Non-pigmented ciliary epithelial cell (primary cell): ENCODE results near the gene CCL21.
"Not testable (repeated sequence)": the region's sequence is repeated elsewhere in the genome, so short reads cannot be mapped to it uniquely, and the experiment has no call there.

Experiments used
- DNase-seq: peaks from one replicate; pipeline ENCODE4 v3.0.0-alpha.2; 2010; ENCODE audit warnings: low read depth

The CCL21 gene, protein sequence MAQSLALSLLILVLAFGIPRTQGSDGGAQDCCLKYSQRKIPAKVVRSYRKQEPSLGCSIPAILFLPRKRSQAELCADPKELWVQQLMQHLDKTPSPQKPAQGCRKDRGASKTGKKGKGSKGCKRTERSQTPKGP

DNA sequence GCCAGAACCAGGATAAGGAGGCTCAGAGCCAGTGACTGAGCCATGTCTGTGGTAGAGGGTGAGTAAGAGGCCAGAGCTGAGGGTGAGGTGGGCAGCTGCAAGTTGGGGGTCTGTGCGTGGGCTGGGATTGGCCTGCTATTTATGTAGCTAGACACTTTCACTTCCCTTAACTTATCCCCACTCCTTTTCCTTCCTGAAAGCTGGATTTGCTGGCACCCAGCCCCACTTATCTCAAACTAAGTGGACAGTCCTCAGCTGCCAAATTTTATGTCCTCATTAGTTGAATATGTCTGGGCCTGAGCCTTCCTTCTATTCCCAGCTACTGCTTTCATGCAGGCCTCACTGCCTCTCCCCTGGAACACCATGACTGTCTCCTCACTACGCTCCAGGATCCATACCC is at the start of gene CCL21:
CCL21 (minus strand) TSS at position 114 of the 400 bp plus-strand sequence; CDS start at position 44, 70 bp downstream.
- no peak for DNase-seq

DNA sequence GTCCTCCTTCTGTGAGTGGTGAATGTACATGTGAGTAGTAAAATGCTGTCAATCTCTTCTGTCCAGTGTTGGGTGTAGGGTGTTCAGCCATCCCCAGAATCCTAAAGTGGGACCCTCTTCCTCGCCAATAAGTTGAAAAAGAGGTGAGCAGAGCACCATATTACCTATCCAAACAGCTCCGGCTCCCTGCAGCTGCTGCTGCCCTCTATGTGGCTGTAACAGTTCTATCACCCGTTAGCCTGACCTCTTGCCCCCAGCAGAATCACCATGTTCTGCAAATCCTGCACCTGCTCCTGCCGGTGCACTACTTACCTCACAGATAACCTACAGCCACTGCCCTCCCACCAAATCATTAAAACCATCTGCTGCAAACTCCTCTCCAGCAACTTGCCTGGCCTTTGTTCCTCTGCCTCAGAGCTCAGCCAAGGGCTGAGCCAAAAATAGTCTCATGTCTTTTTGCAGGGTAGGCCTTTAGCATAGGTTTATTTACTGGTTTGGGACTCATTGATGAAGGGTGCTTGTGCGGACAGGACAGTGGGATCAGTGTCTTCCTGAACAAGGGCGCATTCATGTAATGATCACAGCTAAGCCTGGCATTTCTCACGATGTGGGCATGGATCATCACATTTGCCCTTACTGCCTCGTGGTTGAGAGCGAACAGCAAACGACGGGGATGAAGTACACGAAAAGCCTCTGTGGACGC is 49.6 kb upstream of the CCL21 start:
- no peak for DNase-seq

GRCh38 chr9:34750320-34750719 is 40.4 kb upstream of the CCL21 start:
- DNase-seq = not testable (repeated sequence)

- DNase-seq = no peak
Observed at GRCh38 chr9:34746526-34746925, 36.6 kb upstream of the CCL21 start.

- DNase-seq = peak; percentile 11
Observed at GRCh38 chr9:34744295-34745221, 34.6 kb upstream of the CCL21 start.

GRCh38 chr9:34742710-34743109 is 32.8 kb upstream of the CCL21 start:
- no peak for DNase-seq

DNA sequence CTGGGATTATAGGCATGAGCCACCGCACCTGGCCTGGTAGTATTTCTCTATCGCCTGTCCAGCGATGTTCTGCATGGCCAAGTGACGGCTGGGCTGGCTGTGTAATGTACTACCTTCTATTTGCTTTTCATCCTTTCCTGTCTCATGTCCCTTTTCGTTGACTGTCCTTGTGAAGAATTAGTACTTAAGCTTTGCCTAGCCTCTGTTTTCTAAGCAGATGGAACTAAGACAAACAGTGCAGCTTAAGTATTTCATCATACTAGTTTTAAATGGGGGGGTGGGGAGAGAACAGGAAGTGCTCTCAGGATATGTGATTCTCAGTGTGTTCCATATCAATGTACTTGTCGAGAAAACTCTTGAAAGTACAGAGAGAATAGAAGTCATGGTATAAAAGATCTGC is 31.7 kb upstream of the CCL21 start:
- DNase-seq = no peak

- DNase-seq = not testable (repeated sequence)
Observed at GRCh38 chr9:34740176-34740575, 30.2 kb upstream of the CCL21 start.

DNA sequence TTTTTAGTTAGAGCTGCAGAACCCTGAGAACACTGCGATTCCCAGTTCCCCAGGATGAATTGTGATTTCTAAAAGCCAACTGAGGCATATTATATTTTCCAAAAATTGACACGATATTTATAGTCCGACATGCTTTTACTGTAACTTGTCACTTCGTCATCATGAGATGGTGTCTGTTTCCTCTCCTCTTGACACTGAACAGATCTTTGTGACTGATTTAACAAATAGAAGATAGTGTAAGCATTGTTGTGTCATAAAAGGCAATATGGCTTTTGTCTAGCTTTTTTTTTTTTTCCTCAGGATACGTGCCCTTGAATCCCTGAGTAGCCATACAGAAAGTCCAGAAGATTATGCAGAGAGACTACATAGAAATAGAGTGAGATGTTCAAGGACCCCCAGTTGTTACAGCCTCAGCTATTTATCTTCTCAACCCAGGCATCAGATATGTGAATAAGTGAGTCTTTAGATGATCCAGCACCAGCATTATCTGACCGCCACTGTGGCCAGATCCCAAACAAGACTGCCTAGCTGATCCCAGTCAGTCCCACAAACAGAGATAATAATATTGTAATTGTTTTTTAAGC is 27.8 kb upstream of the CCL21 start:
- DNase-seq = no peak

- DNase-seq = no peak
Observed at GRCh38 chr9:34734720-34735119, 24.8 kb upstream of the CCL21 start.

DNA sequence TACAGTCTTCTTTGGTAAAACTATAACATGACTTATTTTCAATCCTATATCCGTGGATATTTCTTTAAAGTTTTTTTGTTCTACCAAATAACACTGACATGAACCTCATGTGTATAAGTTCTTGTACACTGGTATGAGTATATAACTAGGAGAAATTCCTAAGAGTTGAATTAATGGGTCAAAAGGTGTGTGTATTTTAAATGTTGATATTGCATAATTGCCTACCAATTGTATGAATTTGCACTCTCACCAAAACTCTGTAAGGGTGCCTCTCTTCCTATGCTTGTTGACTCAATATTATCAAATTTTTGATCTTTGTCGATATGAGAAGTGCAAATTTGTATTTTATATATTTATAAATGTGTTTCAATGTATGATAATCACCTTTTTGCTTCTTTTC is 22.9 kb upstream of the CCL21 start:
- DNase-seq = no peak

DNA sequence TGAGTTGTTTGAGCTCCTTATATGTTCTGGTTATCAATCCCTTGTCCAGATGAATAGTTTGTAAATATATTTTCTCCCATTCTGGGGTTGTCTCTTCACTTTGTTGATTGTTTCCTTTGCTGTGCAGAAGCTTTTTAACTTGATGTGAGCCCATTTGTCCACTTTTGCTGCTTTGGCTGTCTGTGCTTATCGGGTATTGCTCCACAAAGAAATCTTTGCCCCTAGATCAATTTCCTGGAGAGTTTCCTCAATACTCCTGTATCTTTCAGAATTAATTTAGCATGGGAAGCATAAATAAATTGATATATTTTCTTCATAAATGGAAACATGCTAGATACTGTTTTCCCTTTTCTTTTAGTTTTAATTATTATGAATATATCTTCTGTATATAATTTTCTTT is 22.5 kb upstream of the CCL21 start:
- DNase-seq = no peak

DNA sequence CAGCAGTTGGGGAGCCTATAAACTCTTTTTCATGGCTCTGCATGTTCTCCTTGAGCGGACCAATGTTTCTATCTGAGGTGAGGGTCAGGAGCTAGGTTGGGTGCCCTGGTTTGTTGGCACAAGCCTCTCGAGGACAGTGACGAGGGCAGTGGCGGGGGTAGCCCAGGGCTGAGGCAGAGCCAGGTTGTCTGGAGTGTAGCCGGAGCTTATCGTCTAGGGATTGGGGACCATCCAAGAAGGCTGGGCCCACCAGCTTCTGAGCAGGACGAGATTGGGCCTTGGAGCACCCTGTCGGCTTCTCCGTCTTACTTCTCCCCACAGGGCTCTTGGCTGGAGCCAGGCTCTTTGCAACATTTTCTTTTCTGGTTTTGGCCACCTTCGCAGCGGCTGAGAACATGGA is 13.2 kb upstream of the CCL21 start:
- no peak for DNase-seq

DNA sequence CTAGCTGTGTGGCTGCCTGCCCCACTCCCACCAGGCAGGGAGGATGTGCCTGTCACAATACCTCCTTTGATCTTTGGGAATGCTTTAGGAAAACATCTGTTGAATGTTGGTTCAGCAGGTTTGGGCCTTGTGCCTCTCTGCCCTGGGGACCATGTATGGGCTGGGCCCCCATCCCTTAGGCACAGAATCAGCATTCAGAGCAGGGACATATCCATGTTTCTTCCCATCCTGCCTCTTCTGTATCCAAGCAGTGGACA is 9.8 kb upstream of the CCL21 start:
- DNase-seq = not testable (repeated sequence)

- no peak for DNase-seq
Observed at GRCh38 chr9:34719021-34719768, 9.3 kb upstream of the CCL21 start.

- no peak for DNase-seq
Observed at GRCh38 chr9:34717996-34718614, 8.2 kb upstream of the CCL21 start.

- no peak for DNase-seq
Observed at GRCh38 chr9:34716711-34717110, 6.8 kb upstream of the CCL21 start.

DNA sequence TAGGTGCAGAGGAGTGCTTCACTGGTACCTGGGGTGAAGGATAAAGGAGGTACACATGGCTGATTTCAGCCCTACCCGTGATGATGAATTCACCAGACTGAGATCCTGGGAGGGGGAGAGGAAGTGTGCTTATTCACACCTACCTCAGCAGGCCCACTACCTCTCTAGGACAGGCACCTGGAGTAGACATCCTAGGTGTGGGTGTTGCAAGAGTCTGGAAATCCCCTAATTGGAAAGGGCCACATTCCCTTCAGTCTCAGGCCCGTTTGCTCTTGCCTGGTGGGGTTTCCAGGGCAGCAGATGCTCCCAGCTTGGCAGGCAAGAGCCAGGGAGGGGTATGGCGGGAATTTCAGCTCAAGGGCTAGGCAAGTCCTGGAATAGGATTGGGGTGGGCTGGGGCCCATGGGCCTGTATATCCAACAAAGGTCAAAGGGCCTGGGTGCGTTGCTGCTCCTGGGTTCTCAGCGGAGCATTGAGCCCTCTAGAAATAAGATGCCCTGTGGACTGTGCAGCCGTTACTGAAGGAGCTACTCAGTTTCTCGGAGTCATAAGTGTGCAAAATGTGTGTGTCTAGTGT is 5.8 kb upstream of the CCL21 start:
- no peak for DNase-seq

DNA sequence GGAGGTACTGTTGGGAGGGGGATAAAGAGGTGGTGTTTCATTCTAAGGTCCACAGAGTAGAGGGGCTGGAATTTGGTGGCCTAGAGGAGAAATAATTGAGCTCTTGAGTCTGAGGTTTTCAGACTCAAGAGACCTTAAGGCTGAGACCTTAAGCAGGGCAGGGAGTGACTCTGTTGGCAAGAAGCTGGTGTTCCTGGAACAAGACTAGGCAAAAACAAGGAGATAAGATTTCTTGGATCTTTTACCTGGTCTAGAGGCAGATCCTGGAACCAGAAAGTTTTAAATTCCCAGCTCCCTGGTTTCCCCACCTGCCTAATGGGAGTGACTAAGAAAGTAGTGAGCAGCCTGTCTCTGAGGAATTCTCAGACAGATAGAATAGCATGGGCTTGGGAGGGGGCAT is 4.1 kb upstream of the CCL21 start:
- no peak for DNase-seq

- no peak for DNase-seq
Observed at GRCh38 chr9:34712140-34712539, 2.2 kb upstream of the CCL21 start.
